ENCODE measurements around the gene FXYD3.

- TF ChIP-seq POLR2A (IDR thresholded peaks at IDR 0.05), result peak; percentile 31
- peak in 3 of 4 experiments; percentile 52 to 62 (median 56) for TF ChIP-seq CTCF (IDR thresholded peaks at IDR 0.05)
- TF ChIP-seq POLR2AphosphoS5 (IDR thresholded peaks at IDR 0.05), result peak; percentile 45
These were observed 25.6 kb downstream of the FXYD3 start for GRCh38 chr19:35140962-35141836.

Measured in prostate gland (tissue), 2 donors.